HG03097 (cell line): ENCODE measurements around the gene TMEM163.

Source experiments
- ATAC-seq: cut with Tn5 transposase; IDR thresholded peaks from one replicate; pipeline ENCODE4 v1.9.1; 2021; ENCODE audit not compliant: unreplicated experiment, low FRiP score

TMEM163 gene

DNA sequence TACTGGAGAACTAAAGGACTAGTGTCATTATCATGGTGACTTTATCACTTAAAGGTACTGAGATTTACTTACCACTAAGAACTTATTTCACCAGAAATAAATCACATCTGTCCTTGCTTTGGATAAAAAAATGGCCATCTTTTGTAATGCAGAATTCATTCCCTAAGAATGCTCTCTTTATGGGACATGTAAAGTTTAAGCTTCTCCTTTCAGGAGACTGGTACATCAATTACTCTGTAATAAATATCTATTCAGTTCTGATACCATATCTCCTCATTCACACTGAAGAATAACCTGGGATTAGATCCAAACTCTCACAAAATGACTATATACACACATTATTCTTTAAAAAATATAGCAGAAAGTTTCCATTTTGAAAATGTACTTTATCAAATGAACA lies 24.4 kb downstream of the TMEM163 start:
- ATAC-seq: no peak

DNA sequence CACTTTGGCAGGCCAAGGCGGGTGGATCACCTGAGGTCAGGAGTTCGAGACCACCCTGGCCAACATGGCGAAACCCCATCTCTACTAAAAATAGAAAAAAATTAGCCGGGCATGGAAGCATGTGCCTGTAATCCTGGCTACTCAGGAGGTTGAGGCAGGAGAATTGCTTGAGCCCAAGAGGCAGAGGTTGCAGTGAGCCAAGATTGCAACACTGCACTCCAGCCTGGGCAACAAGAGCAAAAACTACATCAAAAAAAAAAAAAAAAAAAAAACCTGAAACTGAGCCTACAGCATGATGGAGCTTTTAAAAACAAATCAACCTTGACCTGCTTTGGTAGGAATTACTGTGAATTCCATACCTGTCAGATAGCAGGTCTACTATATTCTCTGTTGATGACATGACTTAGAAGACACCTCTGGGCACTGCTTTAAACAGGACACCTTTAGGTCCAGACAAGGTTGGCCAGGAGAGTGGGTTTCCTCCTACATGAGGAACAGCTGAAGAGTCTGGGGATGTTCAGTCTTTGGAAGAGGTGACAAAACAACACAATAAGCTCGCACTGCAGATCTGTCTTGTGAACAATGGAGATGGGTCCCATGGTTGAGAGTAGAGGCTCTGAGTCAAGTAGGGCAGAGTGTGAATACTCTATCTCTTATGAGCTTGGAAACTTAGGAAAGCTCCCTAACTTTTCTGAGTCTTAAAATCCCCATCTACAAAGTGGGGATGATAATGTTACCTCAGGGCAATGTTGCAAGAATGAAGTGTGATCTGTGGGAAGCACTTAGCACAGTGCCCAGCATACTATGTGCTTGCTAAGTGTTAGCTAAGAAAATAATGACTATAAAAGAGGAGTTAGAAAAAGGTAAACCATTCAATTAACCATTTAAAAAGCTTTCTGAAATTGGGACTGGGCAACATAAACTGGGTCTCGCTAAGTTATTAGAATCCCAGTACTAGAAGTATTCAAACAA lies 25.2 kb downstream of the TMEM163 start:
- no peak for ATAC-seq

DNA sequence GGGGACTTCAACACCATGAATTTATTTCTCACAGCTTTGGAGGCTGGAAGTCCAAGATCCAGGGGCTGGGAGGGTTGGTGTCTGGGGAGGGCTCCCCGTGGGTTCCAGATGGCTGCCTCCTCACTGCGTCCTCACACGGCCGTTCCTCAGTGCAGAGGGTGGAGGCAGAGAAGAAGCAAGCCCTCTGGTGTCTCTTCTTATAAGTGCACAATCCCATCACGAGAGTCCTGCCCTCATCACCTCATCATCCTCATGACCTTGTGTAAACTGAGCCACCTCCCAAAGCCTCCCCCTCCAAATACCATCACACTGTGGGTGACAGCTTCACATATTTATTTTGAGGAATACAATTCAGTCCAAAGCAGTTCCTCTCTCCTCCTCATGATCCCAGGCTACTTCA lies 26.3 kb downstream of the TMEM163 start:
- no peak for ATAC-seq

DNA sequence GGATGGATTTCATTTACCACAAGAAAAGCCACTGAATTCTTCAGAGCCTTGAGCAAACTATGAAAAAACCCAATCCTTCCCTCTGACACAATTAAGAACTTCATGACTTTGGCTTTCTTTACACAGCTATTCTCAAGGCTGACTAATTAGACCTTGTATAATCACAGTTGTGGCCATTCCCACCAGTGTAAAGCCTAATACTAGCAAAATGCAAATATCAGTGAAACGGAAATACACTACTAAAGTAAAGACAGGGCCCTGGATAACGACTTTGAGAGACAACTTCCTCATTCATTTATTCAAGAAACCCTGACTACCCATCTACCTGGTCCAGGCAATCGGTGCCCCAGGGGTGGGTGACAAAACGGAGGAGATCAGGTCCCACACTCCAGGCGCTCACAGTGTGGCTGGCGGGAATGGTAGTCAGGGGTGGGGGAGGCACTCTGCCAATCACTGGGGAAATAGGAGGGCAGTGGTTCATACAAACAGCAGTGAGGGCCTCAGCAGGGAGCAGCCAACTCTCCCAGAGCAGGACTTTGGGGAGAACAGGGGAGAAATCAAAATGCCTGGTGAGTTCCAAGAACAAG lies 28.1 kb downstream of the TMEM163 start:
- no peak for ATAC-seq

DNA sequence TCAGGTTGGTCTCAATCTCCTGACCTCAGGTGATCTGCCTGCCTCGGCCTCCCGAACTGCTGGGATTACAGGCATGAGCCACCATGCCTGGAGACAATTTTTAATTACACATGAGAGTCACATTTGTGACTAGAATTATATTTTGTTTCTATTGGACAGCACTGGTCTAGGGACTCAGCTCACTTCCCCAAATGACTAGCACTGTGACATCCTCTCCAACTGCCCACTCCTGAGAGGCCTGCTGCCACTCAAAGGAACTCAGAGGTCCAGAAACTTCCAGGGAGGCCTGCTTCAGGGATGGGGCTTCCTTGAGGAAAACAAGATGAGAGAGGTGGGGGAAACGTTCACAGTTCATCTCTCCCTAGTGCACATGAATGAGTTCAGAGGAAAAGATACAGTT lies 29.5 kb downstream of the TMEM163 start:
- ATAC-seq: no peak

DNA sequence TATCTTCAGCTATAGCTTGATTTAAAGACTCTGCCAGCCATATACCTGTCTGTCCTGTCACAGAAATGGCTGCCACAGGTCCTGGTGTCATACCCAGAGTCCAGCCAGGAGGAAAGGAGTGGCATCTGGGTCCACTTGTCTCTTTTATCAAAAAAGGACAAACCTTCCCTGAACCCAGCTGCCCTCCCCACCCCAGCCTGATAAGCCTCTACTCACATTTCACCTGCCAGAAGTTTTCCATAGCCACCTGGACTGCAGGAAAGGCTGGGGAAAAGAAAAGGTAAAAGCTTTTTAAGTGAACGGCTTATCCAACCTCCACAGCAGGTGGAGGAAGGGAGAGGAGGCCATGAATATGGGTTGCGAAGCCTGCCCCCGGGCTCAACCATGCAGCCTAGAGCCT lies 32.8 kb downstream of the TMEM163 start:
- ATAC-seq: no peak

DNA sequence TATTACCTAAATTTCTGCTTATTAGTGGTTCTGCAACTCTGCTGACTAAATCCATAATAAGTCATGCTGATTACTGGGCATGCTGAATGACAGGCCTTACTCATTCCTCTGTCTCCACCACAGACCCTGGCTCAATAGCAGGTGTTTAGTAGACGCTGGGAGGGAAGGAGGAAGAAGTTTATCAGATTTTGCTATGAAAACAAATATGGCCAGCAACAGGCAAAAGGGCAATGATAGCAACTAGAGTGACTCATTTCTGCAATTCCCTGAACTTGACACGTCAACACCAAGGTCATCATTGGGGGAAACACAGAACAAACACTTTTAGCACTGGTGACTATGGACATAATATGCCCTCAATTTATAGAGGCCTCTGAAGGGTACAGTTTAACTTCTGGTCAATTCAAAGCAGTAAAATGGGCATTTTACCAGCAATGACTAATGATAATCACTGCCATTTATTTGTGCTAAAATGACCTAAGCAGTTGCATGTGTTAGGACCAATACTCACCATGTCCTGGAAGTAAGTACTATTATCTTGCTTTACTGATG lies 35.2 kb downstream of the TMEM163 start:
- peak; percentile 51 for ATAC-seq

DNA sequence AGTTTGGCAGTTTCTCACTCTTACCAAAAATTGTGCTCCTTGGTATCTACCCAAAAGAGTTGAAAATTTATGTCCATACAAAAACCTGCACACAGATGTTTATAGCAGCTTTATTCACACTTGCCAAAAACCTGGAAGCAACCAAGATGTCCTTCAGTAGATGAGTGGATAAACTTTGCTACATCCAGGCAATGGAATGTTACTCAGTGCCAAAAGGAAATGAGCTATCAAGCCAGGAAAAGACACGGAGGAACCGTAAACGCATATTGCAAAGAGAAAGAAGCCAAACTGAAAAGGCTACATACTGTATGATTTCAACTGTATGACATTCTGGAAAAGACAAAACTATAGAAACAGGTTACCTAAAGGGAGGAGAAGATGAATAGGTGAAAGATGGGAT lies 36.1 kb downstream of the TMEM163 start:
- no peak for ATAC-seq

DNA sequence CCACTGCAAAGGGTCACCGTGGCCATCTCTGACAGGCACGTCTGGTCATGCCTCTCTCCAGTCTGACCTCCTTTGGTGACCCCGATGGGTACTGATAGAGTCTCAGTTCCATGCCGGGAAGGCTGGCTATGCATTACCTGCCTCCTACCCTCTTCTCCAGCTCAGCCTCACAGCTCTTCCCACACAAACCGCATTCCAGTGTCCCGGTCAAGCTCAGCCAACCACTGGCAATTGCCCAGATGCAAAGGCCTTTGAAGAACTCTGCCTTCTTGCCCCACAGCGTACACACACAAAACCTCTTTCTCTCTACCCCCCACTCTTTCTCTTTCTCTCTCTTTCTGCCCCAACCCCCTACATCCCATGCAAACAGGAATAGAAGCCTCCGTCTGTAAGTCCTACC lies 37.6 kb downstream of the TMEM163 start:
- no peak for ATAC-seq

DNA sequence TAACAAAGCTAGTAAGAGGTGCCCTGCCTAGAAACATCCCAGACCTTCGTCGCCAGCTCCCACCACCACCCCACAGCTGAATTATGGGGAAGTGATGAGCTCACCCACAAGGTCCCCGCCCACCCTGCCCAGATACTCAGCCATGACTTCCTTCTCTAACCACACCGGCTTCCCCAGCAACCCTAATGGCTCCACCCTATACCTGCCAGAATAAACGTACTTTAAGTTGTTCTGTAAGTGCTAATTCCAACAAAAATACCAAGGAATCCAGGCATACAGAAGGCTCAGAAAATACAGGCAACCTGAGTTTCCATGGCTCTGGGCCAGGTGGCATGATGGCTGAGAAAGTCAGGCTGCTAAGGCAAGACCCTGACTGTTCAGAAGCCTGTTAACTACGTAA lies 39.1 kb downstream of the TMEM163 start:
- no peak for ATAC-seq

DNA sequence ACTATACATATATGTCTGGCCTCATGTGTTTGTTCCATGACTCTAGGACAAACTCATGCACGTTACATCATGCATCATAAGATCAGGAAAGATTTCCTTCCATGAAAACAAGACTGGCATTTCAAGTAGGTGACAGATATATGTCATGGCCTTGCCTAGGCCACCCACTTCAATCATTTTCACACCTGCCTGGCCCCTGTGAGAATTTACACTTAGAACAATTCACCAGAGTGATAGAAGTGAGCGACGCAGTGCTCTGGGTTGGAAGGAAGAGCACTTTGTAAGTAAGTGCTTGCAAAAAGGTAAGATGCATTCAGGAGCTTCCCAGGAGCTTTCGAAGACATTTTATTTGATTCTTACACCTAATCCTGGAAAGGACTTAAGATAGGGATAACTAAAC lies 39.5 kb downstream of the TMEM163 start:
- ATAC-seq: no peak

DNA sequence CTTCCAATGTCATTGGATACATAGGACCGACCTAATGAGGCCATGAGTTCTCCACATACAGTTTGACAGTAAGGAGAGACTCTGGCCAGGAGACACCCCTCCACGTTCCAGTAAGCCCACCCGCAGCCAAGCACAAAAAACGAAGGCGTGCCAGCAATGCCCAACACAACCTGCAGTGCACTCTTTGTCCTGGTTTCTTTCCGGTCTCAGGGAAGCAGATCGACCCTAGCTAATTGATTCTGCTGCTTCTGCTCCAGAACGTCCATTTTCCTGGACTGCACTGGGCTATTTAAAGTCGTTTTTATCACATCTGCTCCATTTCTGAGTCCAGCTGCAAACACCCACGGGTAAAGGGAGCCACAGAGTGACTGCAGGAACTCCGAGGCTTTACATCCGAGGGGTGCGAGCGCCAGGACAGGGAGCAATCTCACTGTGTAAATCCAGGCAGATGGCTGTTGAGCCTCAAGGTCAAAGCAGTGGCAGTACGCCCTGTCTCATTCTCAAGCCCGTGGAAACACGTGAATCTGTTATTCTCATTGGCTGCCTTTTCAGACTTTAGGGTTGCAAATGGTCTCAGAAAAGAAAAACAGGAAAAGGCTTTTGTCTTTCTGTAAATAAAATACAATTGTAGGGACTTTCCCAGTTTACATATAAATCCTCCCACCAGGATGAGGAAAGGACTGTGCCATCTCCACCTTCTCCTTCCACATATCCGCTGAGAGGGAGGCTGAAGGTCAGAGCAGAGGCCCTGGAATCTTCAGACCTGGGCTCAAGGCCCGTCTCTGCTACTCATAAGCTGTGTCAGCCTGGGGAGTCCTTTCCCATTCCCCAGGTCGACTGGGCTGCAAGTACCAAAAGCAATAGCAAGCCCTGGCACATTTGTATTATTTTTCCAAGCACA lies 40.7 kb downstream of the TMEM163 start:
- no peak for ATAC-seq

DNA sequence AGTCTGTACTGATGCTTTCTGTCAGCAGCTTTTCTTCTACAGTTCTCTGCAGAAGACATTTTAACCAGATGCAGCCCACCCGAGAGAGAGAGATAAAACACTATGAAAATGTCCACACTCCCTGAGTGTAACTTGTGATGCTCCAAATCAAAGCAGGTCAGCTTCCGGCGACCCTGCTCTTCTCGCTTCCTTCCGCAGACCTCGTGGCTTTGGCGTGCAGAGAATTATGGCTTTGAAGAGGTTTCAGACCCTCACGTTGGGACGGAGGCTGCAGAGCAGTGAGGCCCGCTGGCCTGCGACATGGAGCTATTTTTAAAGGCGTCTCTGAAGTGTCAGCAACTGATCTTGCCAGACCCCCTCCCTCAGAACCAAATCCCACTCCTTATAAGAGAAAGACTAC lies 41.8 kb downstream of the TMEM163 start:
- ATAC-seq: no peak

DNA sequence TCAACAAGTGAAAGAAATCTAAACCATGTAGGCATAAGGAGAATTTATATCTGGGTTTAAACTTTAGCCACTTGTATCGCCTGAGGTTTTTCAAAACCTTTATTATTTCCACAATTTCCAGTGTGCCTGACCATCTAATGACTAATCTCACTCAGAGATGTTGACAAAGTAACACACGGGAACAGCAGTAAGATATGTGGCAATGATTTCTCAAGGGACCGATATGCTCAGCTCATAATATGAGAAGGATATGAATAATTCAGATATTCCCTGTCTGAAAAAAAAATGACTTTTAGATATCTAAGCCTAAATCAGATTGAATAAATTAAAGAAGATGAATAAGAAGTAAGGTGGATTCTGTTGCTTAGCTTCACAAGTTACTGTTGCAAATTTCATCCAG lies 43.5 kb downstream of the TMEM163 start:
- ATAC-seq: no peak

DNA sequence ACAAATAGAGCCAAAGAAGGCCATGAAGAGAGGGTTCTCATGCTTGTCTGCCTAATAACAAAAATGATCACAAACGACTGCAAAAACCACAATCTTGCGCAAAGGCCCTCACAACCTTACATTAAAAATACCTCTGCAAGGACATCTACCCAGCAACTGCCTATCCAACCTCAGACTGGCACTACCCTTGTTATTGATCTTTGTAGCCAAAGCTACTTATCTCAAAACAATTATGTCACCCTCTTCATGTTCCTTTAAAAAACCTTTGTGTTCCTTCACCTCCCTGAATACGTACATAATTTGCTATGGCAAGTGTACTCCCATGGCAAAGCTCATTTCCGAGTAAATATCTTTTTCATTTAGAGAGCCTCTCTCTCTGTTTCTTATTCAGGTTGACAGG lies 44.1 kb downstream of the TMEM163 start:
- no peak for ATAC-seq

DNA sequence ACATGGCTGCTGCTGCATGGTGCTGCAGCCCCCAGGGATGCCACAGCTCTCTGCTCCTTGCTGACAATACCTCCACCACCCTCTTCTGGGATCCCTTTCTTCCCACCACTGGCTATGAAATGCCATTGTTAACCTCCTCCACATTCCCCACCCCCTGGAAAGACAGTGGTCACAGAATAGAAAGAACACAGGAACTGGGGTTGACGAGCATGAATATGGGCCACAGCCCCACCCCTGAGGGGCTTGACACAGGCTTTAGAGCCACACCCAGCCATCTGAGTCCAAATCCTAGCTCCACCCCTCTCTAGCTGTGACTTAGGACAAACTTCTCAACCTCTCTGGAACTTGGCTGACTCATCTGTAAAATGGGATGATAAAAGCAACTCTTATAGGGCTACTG lies 47.3 kb downstream of the TMEM163 start:
- no peak for ATAC-seq

DNA sequence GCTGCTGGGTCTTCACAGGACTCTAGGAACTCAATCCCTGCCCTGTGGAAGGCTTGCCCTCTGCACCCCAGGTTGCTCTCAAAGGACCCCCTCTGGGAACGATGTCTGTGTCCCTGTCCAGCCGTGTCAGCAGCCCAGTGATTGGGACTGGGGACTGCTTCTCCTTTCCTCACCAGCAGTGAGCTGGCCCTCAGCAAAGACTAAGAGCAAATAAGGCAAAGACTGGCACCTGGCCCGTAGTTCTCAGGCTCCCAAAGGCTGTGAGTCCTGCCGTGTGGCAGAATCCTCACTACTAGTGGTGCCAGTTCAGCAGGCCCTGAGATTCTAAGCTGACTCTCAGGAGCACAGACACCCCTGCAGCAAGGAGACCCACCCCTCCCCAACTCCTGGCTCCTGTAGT lies 47.8 kb downstream of the TMEM163 start:
- ATAC-seq: no peak

DNA sequence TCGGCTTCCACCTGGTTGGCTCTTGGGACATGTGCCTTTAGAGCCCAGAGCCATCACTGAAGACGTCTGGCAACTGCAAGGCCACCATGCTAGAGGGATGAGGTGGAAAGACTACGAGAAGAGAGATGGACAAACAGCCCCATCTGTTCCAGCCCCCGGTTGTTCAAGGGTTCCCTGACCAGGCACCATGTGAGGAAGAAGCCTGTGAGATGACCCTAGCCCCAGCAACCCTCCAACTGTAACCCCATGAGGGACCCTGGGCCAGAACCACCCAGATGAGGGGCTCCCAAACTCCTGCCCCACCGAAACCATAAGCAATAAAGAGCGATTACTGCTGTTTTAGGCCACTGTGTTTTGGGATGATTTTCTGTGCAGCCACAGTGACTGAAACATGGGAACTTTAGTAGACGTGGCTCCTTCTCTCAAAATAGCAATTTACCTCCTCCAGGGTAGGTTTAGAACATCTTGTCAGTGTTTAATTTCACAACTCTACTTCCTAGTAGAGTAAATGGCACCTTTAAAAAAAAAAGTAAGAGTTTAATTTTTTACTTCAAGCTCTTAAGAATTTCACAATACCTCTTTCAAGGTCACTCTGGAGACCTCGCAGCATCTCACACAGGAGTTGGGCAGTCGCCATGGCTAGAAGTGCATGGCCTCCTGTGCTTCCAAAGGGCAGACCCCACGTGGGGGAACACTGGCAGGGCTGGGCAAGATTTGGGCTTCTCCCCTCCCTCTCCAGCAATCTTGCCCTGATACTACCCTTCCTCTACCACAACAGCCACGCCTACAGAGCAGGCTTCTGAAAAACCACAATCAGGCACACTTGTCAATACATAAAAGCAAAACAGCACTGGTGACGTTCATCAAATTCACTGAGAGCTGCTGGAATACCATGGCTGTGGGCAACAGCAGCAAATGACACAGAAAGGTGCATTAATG lies 48.8 kb downstream of the TMEM163 start:
- no peak for ATAC-seq

DNA sequence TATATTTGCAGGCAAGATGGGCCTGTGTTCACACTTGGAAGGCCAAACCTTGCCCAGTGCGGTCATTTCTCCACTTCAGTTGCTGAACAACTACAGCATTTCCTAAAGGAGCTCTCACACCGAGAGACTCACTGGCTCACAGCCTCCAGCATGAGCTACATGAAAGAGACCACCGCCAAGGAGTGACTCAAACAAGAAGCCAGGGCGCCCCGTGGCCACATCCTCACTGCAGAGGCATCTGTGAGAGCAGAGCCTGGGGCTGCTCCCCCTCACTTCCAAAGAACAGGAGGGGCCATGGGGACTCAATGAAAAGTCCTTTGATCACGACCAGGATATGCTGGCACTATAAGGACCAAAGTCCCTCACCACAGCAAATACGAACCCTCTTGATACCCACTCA lies 50.0 kb downstream of the TMEM163 start:
- peak; percentile 66 for ATAC-seq

DNA sequence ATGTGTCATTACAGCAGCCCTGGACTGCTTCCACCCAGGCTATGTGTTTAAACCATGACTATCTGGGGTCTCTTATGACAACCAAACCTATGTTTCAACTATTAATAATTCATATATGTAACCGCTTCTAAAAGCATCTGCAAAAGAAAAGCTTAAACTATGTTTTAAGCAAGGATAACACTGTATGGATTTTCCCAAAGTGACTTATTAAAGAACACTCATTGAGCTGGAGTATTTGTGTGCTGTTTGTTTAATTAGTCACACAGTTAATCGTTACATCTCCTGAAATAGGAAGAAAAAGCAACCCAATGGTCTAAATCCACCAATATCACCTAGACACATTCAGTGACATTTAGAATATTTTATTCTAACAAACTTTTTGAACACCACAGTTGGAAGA lies 51.3 kb downstream of the TMEM163 start:
- no peak for ATAC-seq
